NOMO-1 (cell line): ENCODE data around the gene ADORA1.

ENCODE experiments used
- DNase-seq, 2 experiments: peaks; one replicate each; lab custom pipeline; 2025; ENCODE audit not compliant: unreplicated experiment in 2 of 2; lab: John Stamatoyannopoulos, UW

The ADORA1 gene

GRCh38 chr1:203202431-203203245 is 75.1 kb downstream of the ADORA1 start:
- DNase-seq = peak; percentile 34 to 85

DNA sequence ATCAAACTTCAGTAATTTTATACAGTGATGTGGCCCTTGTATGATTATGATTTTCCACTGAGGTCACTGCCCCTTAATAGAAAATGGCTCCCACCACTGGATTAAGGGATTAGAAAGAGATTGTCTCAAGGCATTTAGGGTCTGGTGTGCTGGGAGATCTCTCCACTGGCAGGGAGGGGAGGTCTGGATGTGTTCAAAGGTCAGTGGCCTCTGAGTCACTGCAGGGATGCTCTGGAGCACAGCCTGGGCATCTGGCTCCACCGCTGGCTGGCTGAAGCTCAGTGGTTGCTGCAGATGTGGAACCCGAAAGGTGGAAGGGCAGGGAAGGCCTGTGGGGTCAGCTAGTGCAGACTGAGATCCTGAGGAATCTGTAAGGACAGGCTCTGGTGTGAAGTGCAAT is 77.2 kb downstream of the ADORA1 start:
- no peak for DNase-seq

DNA sequence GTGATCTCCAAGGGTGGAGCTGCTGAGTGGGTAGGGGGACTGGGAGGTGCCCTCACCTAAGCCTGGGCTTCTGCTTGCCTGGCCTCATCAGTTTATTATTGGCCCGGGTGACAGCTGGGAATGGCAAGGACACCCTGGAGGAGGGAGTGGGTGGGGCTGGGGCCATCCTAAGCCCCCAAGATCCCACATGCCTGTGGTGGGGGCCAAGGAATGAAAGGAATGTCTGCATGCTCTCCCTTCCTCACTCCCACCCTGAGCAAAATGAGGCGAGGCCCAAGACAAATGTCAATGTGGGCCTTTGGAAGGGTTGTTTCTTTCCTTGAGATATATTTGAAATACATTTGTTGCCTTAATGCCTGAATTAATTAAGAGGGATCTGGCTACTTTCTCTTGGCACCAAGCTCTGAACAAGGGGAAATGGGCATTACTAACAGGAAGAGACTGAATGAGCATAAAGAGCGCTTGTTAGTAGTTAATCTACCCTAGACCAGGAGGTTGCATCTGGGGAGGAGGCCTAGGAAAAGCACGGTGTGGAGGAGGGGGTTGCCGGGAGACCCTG is 78.7 kb downstream of the ADORA1 start:
- no peak for DNase-seq

DNA sequence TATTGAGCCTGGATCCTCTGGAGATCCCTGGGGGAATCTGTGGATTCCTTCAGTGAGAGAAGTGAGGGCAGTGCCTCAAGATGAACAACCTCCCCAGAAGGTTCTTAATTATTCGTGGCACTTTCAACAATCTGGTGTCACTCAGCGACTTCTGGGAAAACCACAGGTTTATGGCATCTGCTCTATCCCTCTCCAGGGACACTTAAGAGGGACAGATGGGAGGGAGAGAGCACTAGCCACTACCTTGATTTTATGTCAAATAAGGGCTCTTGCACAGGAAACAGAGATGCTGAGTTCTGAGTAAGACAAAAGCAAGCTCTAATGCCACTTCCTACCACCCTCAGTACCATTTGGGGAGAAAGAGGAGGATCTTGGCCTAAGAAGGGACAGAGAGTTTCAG is 80.2 kb downstream of the ADORA1 start:
- no peak for DNase-seq

GRCh38 chr1:203208181-203208580 is 80.7 kb downstream of the ADORA1 start:
- DNase-seq = no peak

GRCh38 chr1:203210350-203210749 is 82.8 kb downstream of the ADORA1 start:
- DNase-seq = no peak

DNA sequence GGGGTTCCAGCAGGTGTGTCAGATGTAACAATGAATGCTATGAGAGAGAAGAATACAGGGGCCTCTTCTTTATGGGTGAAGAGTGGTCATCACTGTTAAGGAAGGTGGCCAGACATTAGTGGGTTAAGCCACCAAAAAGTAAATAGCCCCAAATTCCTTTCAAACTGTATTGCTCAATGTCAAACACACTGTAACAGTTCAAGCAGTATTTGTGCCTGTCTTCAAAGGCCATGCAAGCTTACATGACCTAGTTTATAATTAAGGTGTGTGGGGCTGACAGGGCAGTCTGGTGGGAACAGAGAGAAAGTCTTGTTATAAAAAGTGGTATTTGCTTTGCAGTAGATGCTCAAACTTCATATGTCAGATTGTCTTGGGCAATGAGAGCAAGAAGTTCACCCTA is 83.5 kb downstream of the ADORA1 start:
- no peak for DNase-seq

DNA sequence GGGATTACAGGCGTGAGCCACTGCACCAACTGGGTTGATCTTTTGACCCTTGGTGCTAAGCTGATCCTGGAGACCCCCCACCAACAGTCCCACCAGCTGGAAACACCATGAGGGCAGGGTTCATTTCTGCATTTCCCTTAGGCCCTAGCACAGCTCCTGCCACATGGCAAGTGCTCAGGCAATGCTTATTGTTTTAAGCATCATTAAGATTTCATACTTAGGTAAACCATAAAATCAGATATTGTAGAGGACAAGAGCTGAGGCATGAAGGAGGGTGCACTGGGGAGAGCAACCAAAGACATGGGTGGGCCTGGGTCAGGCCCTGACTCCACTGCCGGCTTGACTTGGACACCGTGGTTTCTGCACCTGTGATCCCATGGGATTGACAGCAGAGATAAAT is 84.3 kb downstream of the ADORA1 start:
- no peak for DNase-seq

GRCh38 chr1:203213126-203213525 is 85.6 kb downstream of the ADORA1 start:
- no peak for DNase-seq

GRCh38 chr1:203214871-203215270 is 87.3 kb downstream of the ADORA1 start:
- peak; percentile 32 to 59 for DNase-seq

- DNase-seq = no peak
These were observed 88.0 kb downstream of the ADORA1 start for GRCh38 chr1:203215573-203215972.

- peak; percentile 48 to 77 for DNase-seq
These were observed 89.0 kb downstream of the ADORA1 start for GRCh38 chr1:203216274-203217138.
